Medulla oblongata (tissue), 1 donor: ENCODE results near the gene NPR2.

Experiments used
- DNase-seq: peaks from one replicate; pipeline ENCODE4 v3.0.0-alpha.2; 2015; ENCODE audit errors: extremely low spot score

Gene NPR2

GRCh38 chr9:35832814-35833213 is 41.4 kb downstream of the NPR2 start:
- DNase-seq, result no peak

DNA sequence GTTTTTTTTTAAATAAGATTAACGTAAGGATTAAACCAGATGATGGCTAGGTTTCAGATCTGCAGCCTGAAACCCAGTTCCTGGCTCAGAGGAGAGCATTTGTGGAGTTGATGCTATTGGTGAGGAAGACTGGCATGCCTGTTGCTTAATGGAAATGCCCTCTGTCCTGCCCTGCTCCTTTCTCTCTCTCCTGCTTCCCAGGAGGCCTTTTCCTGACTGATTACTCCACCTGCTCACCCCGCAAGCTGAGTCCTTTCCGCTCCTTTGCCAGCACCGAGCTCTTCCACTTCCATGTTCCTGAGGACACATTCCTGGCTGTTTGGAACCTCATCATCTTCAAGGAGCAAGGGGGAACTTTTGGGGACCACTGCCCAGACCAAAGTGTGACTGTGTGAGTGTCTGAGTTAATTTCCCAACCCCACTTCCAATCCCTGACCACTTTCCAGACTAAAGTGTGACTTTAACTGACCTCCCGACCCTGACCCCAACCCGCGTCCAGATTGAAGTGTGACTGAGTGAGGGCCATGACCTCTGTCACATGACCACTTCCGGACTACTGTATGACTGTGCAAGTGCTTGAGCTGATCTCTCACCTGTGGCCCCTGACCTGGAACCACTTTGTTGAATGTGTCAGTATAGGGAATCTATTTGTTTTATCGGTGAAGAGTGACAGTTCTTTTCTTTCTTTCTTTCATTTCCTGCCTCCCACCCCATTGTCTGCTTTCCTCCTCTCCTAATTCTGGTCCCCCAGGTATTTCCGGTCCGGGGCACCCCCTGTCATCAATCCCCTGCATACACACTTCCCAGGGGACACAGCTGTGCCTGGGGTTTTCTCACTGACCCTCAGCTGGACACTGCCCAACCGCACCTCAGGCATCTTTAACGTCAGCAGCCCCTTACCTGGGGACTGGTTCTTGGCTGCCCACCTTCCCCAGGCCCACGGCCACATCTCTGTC is 43.1 kb downstream of the NPR2 start:
- DNase-seq, result no peak

- DNase-seq, result no peak
Measured at GRCh38 chr9:35835216-35835632, 43.8 kb downstream of the NPR2 start.

- DNase-seq, result no peak
Measured at GRCh38 chr9:35835766-35836165, 44.4 kb downstream of the NPR2 start.

DNA sequence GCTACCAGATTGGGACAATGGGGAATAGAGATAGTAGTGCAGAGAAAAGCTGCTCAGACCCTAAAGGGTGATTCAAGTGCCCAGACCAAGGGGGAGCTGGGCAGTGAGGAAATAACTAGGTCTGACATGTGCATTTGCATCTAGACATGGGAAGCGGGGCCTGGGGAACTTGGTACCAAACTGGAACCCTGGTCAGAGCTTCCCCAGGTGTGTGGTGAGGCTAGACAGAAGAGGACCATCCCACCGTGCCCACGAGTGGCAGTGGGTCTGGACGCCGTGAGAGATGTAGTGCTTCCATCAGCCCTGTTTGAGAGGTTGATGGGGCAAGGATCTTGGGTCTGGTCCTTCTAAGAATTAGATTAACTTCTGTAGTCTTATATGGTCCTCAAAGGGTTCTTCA is 45.2 kb downstream of the NPR2 start:
- DNase-seq, result no peak

- no peak for DNase-seq
Measured at GRCh38 chr9:35839926-35840325, 48.5 kb downstream of the NPR2 start.

DNA sequence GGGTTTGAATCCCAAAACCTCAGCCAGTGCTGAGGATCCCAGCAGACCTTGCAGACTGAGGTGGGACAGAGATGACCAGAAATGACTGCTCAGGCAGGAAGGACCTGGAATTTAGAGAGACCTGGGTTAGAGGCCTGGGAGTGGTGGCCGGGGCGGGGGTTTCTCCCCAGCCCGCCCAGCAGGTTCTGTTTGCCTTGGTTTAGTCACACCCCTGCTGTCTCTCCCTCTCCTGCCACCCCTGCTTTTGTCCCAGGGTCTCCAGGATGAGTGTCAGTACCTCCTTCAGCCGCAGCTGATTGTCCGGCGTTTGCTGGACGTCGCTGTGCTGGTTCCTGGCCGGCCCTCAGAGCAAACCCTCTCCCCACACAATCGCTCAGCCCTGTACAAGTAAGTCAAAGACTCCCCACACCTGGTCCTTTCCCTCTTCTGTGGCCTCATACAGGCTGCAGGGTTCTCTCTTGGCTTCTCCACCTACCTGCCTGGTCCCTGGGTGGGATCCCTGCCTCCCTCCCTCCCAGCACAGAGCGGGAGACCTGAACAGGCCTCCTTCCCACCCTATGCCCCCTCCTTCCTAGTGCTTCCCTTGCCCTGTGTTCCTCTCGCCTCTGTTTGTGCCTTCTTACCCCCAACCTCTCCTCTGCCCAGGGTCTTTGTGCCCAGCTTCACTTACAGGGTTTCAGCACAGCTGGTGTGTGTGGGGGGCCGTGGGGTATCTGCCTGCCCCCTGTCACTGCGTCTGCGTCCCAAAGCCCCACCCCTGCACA is 49.7 kb downstream of the NPR2 start:
- DNase-seq, result no peak

- DNase-seq, result no peak
Measured at GRCh38 chr9:35841645-35841900, 50.2 kb downstream of the NPR2 start.

GRCh38 chr9:35842020-35842745 is 50.8 kb downstream of the NPR2 start:
- no peak for DNase-seq

- no peak for DNase-seq
Measured at GRCh38 chr9:35842795-35843194, 51.4 kb downstream of the NPR2 start.

GRCh38 chr9:35844628-35845270 is 53.4 kb downstream of the NPR2 start:
- DNase-seq, result peak; percentile 80

DNA sequence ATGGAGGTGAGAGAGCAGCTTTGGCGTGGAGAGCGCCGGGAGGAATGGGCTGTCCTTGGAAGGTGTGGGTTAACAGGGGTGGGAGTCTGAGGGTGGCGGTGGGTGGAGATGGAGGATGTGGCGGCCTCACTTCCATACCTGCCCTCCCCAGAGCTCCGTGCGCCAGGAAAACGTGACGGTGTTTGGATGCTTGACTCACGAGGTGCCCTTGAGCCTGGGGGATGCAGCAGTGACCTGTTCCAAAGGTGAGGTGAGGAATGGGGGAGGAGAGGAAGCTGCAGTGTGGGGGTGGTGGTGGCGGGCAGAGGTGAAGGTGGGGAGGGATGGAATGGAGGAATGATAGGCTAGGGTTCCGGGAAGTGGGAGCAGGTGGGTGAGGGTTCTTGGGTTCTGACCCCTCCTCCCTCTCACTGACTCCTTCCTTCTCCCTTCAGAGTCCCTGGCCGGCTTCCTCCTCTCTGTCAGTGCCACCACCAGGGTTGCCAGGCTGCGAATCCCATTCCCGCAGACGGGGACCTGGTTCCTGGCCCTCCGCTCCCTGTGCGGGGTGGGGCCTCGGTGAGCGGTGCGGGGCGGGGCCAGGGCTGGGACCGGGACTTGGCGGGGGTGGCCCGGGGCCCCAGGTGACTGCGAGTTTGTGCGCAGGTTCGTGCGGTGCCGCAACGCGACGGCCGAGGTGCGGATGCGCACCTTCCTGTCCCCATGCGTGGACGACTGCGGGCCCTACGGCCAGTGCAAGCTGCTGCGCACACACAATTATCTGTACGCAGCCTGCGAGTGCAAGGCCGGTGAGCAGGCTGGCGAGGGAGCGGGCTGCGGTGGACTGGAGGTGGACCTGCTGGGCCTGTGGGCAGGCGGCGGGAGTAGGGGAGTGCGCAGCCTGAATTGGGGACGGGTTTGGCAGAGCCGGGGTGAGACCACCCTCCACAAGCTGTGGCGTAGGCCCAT is 54.7 kb downstream of the NPR2 start:
- no peak for DNase-seq

DNA sequence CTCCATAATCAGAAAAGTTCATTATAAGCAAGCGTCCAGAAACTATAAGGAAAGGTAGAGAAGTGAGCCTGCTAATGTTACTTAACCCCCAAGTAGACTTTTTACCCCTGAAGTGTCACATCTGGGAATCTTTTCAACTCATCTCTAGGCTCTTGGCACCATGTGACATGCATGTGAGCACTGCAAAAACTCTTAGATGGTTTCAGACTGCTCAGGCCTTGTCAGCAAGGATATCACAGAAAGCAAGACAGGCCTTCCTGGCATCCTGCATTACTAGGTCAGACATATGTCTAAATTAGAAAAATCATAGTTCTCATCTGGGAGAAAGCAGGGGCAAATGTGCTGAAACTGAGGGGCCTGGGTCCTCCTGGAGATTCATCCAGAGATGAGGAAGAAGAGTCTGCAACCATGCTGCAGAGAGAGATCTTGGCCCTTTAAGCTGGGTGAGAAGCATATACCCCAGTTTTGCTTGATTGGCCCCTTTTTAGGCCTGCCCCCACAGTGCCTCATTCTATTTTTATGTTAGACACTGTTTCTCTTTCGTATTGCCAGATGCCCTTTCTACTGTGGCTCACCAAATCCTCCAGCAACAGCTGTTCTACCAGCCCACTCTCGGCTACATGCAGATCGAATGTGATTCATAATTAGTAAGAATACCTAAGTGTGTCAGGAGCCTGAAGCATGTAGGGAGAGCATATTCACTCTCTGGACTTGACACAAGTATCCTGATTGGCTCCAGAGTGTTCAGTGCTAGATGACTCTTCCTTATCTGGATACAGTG is 56.6 kb downstream of the NPR2 start:
- DNase-seq, result no peak

- no peak for DNase-seq
Measured at GRCh38 chr9:35852267-35852815, 61.0 kb downstream of the NPR2 start.

- no peak for DNase-seq
Measured at GRCh38 chr9:35852876-35853865, 61.8 kb downstream of the NPR2 start.

- DNase-seq, result no peak
Measured at GRCh38 chr9:35854091-35854762, 62.8 kb downstream of the NPR2 start.

DNA sequence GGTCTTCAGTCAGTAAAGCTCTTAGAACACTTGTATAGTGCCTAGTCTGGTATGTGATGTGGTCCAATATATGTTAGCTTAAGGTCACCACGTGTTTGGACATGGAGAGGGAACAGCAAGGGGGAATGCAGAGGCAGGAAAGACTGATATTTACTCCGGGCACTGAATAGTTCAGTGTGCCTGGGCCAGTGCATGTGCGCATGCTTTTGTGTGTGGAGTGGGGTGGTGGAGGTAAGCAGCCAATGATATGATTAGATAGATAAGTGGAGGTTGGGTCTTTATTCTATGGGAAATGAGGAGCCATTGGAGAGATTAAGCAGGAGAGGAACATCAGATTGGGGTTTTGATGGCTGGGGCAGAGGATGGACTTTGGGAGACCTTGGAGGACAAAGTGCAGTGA is 64.8 kb downstream of the NPR2 start:
- no peak for DNase-seq

GRCh38 chr9:35856882-35857281 is 65.5 kb downstream of the NPR2 start:
- no peak for DNase-seq
